Right ventricle myocardium inferior (tissue), 1 donor: ENCODE data around the gene AIFM3. TPM values are rescaled to one million over a fixed set of nuclear protein-coding genes. Genes with fewer than 3 reads are reported as not detected.
"Not testable (repeated sequence)": the region's sequence is repeated elsewhere in the genome, so short reads cannot be mapped to it uniquely, and the experiment has no call there.

Experiments used
- ATAC-seq: fragments of 200-7000 bp; cut with Tn5 transposase; one replicate; pipeline ENCODE4 v1.9.1; 2020; ENCODE audit warnings: mild to moderate bottlenecking, moderate library complexity
- DNase-seq: peaks from one replicate; pipeline ENCODE4 v3.0.0; 2021; ENCODE audit errors: missing footprints
- intact Hi-C: fragments of 100-400 bp; cut with DNase I; formaldehyde crosslinking; loops from one replicate; pipeline ENCODE4 v1.11.0; 2022
- total RNA-seq: library from RNA; stranded (reverse); fragmentation: NEBNext Ultra II Directional; extraction: Animal tissue kit (Norgen Biotek cat#: 25700); gene quantifications from one replicate; pipeline ENCODE4 v1.2.1, GENCODE V29; 2021
- donor health status: DM: no; HTN: yes; CAD: no; lungs with severe emphysema.

Gene AIFM3
- total RNA-seq, 1 donor from 2014 or later: 0.65 TPM

DNA sequence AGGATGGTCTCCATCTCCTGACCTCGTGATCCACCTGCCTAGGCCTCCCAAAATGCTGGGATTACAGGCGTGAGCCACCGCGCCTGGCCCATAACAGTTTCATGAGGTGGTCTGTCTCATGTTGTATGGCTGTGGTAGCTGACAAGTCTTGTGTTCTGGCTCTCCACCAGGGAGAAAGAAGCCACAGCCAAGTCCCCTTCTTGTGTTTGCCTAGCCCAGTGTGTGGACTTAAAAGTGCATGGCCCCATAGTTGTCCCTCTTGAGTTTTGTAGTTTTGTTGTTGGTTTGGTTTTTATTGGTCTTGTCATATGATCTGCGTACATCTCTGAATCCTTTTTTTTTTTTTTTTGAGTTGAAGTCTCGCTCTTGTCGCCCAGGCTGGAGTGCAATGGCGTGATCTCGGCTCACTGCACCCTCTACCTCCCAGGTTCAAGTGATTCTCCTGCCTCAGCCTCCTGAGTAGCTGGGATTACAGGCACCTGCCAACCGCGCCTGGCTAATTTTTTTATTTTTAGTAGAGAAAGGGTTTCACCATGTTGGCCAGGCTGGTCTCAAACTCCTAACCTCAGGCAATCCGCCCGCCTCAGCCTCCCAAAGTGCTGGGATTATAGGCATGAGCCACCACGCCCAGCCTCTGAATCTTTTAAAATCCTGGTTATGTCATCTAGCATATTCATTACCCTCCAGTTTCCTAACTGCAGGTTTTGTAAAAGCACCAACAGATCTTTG, 27.4 kb upstream of the AIFM3 start:
- intact Hi-C loops: not testable (repeated sequence)

DNA sequence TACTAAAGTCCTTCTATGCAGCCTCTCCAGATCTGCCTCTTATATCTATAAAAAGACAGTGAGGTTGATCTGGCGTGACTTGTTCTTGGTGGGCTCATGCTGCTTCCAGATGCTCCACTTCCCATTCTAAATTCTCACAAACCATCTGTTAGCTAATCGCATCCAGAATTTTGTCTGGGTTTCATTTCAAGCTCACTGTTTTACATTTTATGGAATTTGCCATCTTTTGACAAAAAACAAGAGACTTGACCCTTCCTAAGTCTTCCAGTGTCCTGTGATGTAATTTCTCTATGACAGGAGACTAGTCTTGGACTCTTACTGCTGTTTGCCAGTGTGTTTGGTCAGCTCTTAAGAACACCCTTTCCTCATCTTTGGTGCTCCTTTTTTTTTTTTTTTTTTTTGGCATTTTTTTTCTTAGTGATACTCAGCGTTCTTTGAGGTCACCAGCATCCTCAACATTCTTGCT, 26.8 kb upstream of the AIFM3 start:
- intact Hi-C loops: no loop called here
- DNase-seq (no peak), ATAC-seq (no peak)

More for the DNA sequence above, 27.4 kb upstream of the AIFM3 start:
- not testable (repeated sequence) for ATAC-seq, DNase-seq

DNA sequence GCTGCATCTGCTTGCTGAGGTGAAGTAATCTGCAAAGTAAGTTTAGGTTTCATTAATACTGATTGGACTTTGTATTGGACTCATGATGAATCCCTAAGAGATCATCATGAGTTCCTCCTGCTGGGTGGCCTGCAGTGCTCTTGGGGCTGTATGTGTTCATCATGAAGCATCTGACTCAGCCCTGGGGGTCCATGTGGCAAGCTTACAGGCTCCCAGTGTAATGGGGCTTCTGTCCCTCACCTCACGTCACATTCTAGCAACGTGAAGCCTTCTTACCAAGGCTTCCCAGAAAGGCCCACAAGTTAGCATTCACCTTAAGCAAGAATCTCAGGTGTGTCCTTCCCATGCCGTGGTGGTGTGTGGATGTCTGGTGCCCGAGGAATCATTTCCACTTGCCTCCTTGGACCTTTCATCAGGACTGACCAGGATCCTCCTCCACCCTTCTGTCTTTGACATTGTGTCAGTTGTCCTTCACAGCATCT, 26.1 kb upstream of the AIFM3 start:
- intact Hi-C loops: no loop called here
- DNase-seq (no peak), ATAC-seq (no peak)

DNA sequence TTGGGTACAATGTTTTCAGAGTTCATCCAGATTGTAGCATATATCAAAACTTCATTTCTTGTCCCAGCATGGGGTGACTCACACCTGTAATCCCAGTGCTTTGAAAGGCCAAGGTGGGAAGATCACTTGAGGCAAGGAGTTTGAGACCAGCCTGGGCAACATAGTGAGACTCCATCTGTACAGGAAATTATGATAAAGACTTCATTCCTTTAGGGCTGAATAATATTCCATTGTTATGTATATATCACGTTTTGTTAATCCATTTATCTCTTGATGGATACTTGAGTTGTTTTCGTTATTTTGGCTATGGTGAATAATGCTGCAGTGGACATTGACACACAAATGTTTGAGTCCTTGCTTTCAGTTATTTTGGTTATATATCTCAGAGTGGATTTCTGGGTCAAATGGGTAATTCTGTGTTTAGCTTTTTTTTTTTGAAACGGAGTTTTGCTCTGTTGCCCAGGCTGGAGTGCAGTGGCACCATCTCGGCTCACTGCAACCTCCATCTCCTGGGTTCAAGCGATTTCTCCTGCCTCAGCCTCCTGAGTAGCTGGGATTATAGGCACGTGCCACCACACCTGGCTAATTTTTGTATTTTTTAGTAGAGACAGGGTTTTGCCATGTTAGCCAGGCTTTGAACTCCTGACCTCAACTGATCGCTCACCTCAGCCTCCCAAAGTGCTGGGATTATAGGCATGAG, 24.7 kb upstream of the AIFM3 start:
- DNase-seq, intact Hi-C loops, ATAC-seq: not testable (repeated sequence)

DNA sequence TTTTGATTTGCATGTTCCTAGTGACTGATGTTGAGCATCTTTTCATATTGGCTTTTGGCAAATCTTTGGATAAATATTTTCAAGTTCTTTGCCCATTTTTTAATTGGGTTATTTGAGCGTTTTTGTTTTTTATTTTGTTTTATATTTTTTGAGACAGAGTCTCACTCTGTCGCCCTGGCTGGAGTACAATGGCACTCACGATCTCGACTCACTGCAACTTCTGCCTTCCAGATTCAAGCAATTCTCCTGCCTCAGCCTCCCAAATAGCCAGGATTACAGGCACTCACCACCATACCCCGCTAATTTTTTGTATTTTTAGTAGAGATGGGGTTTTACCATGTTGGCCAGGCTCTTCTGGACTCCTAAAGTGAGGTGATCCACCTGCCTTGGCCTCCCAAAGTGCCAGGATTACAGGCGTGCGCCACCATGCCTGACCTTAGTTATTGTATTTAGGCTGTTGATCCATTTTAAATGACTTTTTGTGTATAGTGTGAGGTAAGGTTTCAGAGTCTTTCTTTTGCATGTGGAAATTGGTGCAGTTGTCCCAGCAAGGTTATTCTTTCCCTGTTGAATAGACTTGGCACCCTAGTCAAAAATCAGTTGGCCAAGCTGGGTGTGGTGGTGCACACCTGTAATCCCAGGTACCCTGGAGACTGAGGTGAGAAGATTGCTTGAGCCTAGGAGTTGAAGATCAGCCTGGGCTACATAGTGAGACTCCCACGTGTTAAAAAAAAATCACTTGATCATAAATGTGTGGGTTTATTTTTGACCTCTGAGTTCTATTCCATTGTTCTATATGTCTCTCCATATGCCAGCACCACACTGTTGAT, 23.7 kb upstream of the AIFM3 start:
- DNase-seq: no peak
- intact Hi-C loops: no loop called here
- ATAC-seq: no peak

DNA sequence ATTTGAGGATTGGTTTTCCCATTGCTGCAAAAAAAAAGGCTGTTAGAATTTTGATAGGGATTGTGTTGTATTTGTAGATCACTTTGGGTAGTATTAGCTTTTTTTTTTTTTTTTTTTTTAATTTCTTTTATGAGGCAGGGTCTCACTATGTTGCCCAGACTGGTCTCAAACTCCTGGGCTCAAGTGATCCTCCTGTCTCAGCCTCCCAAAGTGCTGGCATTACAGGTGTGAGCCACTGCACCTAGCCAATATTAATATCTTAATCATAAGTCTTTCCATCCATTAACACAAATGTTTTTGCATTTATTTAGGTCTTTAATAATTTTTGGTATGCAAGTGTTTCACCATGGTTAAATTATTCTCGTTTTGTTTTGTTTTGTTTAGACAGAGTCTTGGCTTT, 23.0 kb upstream of the AIFM3 start:
- DNase-seq (no peak), ATAC-seq (no peak)
- intact Hi-C loops: no loop called here

DNA sequence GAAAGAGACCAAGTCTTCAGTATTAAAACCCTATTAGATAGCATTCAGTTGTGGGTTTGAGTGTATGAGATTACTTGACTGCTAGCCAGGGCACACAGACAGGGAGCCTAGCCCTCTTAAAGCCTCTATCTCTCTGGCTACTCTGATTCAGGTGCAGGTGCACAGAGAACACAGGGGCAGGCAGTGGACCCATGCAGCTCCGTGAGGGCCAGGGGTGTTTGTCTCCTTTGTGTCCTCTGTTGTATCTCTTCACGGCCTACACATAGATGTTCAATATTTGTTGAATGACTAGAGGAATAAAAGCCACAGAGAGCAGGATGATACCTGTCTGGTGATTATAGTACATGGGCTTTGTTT, 21.5 kb upstream of the AIFM3 start:
- ATAC-seq: no peak
- no peak for DNase-seq
- intact Hi-C loops: no loop called here

DNA sequence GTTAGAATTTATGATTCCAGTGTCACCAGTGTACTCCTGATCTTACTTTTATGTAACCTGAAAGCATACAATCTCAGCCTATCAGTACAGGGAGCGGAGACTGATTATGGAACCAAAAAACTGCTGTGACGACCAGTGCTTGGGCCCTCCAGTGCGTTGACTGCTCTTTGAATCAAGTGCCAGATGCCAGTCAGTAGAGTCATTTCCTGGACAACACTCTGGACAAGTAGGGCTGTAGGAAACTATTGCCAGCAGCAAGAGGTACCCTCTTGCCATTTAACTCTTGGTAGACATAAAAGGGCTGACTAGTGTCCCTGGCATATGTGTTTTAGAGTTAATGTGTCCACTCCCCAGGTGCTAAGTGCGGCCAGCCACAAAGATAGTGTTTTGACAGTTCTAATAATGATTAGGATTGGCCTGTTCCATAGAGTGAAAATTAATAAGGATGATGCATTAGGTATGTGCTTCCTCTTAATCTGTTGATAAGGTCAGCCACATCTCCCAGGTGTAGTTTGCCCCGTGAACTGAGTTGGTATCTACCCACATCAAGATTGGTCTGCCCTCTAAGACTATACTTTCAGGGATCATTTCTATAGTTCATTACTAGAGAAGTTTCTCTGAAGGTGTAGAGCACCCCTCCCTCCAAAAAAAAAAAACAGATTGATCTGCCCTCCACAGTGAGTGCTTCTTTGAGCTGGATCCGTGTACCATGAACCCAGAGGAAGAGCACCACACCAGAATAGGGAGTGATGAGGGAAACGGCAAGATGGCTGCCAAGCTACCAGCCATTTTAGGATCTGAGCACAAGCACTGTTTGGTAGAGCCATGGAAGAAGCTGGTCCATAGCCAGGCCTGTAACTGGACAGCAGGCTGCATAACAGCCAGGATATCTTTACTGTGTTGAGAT, 20.7 kb upstream of the AIFM3 start:
- DNase-seq (no peak), ATAC-seq (peak; percentile 36)
- intact Hi-C loops: no loop called here

DNA sequence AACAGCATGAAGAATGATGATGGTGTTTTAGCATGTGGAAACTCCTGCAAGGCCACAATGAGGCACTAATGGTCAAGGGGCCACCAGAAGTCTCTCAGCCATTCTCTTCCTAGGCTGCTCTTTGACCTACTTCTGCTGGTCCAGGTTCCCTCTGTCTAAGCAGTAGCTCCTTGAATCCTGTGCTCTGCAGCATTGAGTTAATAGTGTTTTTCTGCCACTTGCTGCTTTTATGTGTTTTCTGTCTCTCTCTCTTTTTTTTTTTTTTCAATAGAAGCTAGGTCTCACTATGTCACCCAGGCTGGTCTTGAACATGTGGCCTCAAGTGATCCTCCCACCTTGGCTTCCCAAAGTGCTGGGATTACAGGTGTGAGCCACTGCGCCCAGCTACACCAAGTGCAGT, 20.1 kb upstream of the AIFM3 start:
- no peak for ATAC-seq
- intact Hi-C loops: no loop called here

DNA sequence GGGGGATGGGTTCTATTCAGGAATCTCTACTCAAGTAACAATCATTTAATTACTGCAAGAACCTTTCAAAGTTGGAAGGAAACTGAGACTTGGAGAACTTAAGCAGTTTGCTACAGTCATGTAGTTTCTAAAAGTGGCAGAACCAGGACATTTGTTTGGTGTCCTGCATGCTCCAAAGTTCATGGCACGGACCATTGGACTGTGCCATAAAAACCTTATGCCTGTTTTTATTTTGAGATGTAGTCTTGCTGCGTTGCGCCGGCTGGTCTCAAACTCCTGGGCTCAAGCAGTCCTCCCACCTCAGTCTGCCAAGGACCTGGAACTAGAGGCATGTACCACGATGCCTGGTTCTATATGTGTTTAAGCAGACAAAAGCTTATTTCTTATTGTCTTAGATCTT, 18.6 kb upstream of the AIFM3 start:
- no peak for DNase-seq
- intact Hi-C loops: no loop called here
- ATAC-seq: no peak

More for the DNA sequence above, 20.1 kb upstream of the AIFM3 start:
- DNase-seq: no peak

DNA sequence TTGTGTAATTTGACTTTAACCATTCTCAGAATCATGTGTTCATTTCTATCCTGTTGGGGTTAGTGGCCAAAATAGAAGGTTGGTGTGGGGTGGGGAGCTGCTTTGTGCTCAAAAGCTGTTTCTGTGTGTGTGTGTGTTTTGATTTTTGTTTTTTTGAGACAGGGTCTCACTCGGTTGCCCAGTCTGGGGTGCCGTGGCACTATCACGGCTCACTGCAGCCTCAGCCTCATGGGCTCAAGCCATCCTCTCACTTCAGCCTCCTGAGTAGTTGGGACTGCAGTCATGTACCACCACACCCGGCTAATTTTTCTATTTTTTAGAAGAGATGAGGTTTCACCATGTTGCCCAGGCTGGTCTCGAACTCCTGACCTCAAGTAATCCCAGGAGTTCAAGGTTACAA, 18.1 kb upstream of the AIFM3 start:
- intact Hi-C loops: no loop called here
- DNase-seq: no peak
- no peak for ATAC-seq

DNA sequence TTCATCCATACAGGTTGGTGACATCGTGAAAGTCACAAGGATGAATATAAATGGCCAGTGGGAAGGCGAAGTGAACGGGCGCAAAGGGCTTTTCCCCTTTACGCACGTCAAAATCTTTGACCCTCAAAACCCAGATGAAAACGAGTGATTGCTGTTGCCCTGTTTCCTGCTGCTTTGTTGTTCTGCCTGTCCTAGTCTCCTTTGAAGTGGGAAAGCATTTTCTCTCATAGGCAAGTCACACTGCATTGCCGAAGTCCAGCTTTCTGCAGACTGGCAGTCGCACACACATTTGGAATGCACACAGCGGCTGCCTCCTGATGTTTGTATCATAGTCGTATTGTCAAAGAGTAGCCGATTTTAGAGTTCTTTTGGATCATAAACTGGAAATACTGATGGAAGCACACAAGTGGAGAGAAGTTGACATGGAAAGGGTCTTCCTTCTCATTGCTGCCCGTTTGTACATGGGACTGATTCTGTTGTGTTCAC, 17.3 kb upstream of the AIFM3 start:
- DNase-seq (no peak), ATAC-seq (no peak)
- intact Hi-C loops: no loop called here

DNA sequence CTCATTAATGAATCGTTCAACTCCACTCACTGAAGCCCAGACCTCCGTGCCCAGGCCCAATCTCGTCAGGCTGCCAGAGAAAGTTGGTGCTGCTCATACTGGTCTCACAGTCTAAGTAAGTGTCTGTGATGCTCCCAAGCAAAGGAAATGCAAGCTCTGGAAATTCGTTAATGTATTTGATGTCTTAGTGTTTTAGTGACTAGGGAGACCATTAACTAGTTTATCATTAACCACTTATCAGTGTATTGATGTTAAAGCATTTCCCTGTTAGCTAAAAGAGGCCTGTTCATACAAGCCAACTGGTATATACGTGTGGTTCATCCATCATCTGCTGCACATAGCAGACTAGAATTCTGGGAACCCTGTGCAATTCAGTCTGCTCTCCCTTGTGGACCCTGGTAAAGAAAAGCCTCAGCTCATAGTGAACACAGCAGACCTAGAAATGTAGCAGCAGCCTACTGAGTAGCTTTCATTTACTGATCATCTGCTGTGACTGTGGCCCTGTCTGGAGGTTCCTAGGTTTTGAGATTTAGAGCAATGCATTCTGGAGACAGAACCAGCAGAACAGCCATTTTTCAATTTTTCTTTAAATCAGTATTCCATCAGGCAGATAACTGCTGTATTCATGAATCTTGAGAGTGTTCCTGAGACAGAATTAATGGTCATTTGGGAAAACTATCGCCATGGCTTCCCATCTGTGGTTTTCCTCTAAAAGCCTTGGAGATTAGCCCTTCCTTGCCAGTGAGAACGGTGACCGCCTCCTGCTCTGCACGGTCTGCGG, 15.7 kb upstream of the AIFM3 start:
- intact Hi-C loops: no loop called here
- ATAC-seq (no peak), DNase-seq (no peak)

DNA sequence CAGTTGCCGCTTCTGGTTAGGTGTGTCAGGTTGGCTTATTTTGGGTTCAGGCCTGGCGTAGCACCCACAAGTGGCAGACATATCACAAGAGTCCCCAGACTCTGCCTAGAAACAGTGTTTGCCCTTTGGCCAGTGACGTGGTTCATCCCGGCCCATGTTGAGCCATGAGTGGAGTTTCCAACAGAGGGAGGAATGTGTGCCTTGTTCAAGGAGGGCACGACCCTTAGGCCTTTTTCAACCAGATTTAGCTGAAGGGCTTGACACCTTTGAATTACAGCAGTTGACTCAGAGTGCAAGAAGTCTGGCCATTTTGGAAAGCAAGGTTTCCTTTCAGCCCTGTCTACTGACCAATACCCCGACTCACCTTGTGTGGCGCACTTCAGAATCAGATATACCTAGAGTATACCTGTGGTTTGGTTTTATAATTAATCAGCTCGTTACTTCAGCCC, 15.1 kb upstream of the AIFM3 start:
- ATAC-seq (no peak), DNase-seq (no peak)
- intact Hi-C loops: no loop called here

DNA sequence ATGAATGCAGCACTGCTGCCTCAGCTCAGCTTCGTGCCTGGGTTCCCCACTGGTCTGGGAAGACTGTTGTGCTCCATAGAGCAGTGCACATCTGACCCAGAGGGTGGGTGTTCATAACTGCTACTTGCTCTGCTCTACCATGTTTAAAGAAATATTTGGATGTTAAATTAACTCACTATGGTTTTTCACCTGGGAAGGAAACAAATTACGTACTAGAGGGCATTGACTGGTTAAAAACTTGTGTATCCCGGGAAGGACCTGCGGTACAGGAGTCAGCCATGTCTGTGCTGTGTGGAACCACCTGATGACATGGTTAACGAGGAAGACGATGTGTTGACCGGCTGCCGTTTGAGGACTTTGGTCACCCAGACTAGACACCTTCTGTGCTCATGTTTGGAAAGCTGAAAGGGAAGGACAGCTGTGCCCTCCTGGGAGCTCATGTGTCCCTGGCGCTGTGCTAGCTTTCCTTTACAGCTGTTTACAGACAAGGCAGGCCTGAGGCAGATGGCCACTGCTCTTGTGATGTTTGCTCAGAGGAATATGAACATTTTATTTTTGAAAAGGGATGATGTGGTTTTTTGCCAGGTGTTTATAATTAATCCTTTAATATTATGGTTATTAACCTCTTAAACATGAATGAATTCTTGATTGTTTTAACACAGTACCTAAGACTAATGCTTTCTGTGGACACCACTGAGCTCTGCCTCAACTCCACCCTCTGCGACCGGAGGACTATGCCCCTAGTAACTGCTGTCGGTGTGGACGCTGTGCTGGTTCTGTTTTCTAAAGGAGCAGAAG, 14.3 kb upstream of the AIFM3 start:
- intact Hi-C loops: no loop called here
- no peak for ATAC-seq
- no peak for DNase-seq

DNA sequence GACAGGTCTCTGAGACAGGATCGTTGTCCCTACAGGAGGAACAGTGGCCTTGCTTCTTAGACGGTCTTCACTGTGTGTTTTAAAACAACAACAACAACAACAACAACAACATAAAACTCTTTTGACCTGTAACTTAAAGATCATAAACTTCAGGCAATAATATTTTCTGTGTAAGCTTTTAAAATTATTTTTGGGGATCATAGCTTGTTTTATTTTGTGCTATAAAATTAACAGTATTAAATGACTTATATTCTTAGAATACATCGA, 13.8 kb upstream of the AIFM3 start:
- DNase-seq: no peak
- intact Hi-C loops: no loop called here
- ATAC-seq: no peak
